A673 (cell line): ENCODE measurements around the gene TMOD2. TPM values are rescaled to one million over a fixed set of nuclear protein-coding genes. Genes with fewer than 3 reads are reported as not detected.

Experiments
- BruUV-seq: library from RNA; stranded (reverse); fragments of 400-500 nt; replicated peaks from 2 replicates; lab custom pipeline; 2021; lab: Mats Ljungman, UMichigan
- CTCF ChIA-PET: fragments of 300-600 bp; sonication (Branson Sonifier 250); formaldehyde crosslinking; loops from one replicate; lab custom pipeline; 2022; ENCODE audit warnings: antibody characterized with exemption; lab: Charles Lee
- POLR2A ChIA-PET: fragments of 300-600 bp; sonication (Branson Sonifier 250); formaldehyde crosslinking; loops from one replicate; lab custom pipeline; 2022; ENCODE audit warnings: antibody characterized with exemption; ENCODE audit not compliant: low non-redundant PET; lab: Charles Lee
- DNase-seq: peaks from one replicate; pipeline ENCODE4 v3.0.0-alpha.2; 2015; ENCODE audit warnings: low spot score
- H3K27ac ChIP-seq: fragments of 200-600 bp; sonication (generic); 2 replicates; pipeline ENCODE4 v1.5.1; 2016; ENCODE audit warnings: mixed run types, low read depth, mild to moderate bottlenecking, mixed read lengths, antibody characterized with exemption, low read length; ENCODE audit not compliant: poor library complexity, severe bottlenecking
- H3K27me3 ChIP-seq: fragments of 200-600 bp; sonication (generic); replicated peaks from 2 replicates; pipeline ENCODE4 v1.6.1; 2017; ENCODE audit warnings: mixed run types, low read depth, mild to moderate bottlenecking, mixed read lengths, antibody characterized with exemption, low read length; ENCODE audit not compliant: insufficient read depth, poor library complexity
- H3K36me3 ChIP-seq: fragments of 200-600 bp; sonication (generic); 2 replicates; pipeline ENCODE4 v1.6.1; 2016; ENCODE audit warnings: mixed run types, mild to moderate bottlenecking, mixed read lengths, antibody characterized with exemption, low read length; ENCODE audit not compliant: insufficient read depth, poor library complexity, severe bottlenecking
- H3K4me1 ChIP-seq: fragments of 200-600 bp; sonication (generic); 2 replicates; pipeline ENCODE4 v1.6.1; 2017; ENCODE audit warnings: mixed run types, mild to moderate bottlenecking, mixed read lengths, antibody characterized with exemption, low read length; ENCODE audit not compliant: insufficient read depth, poor library complexity, severe bottlenecking
- H3K4me3 ChIP-seq: fragments of 200-600 bp; sonication (generic); 2 replicates; pipeline ENCODE4 v1.5.1; 2016; ENCODE audit warnings: low read depth, mixed run types, mild to moderate bottlenecking, mixed read lengths, low read length; ENCODE audit not compliant: poor library complexity, severe bottlenecking
- H3K9me3 ChIP-seq: fragments of 200-600 bp; sonication (generic); 2 replicates; pipeline ENCODE4 v1.6.1; 2016; ENCODE audit warnings: mixed run types, low read depth, mild to moderate bottlenecking, mixed read lengths, antibody characterized with exemption, low read length; ENCODE audit not compliant: poor library complexity, severe bottlenecking
- EZH2 ChIP-seq: fragments of 200-600 bp; sonication (generic); IDR thresholded peaks from 2 replicates; pipeline ENCODE4 v1.6.1; 2017; ENCODE audit warnings: borderline replicate concordance, low read depth, mild to moderate bottlenecking, mixed read lengths, antibody characterized with exemption, low read length; ENCODE audit not compliant: poor library complexity, severe bottlenecking
- intact Hi-C: fragments of 100-400 bp; cut with micrococcal nuclease; formaldehyde crosslinking; loops from one replicate; pipeline ENCODE4 v1.10.0; 2022; ENCODE audit not compliant: unreplicated experiment
- total RNA-seq: library from RNA; stranded (reverse); gene quantifications from 2 replicates; pipeline ENCODE4 v1.2.3, GENCODE V29; 2021
- TF ChIP-seq, protein P1 (sequence below): fragments of 300-800, 200-600 bp; sonication (generic); conservative IDR thresholded peaks from 2 replicates; pipeline ENCODE4 v1.5.1; 2017; ENCODE audit warnings: low read depth, mild to moderate bottlenecking, antibody characterized with exemption, low read length, moderate library complexity, mixed read lengths

TMOD2 gene
- total RNA-seq, 1 experiment from 2014 or later, result 0.67 TPM

DNA sequence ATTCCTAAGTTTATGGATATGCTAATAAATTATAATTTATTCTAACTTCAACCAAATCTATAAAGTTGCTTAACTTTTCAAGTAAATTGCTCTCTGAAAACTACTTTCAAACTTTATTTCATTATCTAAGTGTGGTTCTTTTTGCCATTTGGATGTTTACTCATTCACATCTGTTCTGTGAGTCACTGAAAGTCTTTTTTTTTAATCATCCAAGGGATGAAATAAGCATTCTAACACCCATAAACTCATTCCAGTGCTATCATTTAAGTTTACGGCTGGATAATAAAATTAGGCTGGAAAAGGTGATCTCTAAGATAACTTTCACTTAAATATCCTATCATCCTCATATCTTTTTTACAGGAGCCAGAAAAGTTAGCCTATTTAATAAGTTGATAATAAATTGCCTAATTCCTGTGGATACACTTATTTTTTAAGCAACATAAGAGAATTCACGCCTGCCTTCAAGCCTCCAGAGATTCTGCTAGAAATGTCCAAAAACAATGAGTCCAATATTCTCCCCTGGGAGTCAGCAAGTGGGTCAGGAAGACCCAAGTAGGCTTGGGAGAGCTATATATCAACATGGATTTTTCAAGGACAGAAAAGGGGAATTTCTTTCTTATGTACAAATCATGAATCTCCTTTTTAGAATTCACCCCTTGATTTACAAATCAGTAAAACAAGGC lies 44.3 kb upstream of the TMOD2 start:
- CTCF ChIA-PET, result no interaction called here
- no peak for TF ChIP-seq EZH2
- TF ChIP-seq, protein P1, sequence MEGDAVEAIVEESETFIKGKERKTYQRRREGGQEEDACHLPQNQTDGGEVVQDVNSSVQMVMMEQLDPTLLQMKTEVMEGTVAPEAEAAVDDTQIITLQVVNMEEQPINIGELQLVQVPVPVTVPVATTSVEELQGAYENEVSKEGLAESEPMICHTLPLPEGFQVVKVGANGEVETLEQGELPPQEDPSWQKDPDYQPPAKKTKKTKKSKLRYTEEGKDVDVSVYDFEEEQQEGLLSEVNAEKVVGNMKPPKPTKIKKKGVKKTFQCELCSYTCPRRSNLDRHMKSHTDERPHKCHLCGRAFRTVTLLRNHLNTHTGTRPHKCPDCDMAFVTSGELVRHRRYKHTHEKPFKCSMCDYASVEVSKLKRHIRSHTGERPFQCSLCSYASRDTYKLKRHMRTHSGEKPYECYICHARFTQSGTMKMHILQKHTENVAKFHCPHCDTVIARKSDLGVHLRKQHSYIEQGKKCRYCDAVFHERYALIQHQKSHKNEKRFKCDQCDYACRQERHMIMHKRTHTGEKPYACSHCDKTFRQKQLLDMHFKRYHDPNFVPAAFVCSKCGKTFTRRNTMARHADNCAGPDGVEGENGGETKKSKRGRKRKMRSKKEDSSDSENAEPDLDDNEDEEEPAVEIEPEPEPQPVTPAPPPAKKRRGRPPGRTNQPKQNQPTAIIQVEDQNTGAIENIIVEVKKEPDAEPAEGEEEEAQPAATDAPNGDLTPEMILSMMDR, result no peak

GRCh38 chr15:51708013-51708412 lies 43.4 kb upstream of the TMOD2 start:
- peaks cover 12% of the 10 kb centered on the region for H3K27me3 ChIP-seq
- H3K4me1 ChIP-seq, result no peaks in the 10 kb centered on the region
- no peaks in the 10 kb centered on the region for H3K36me3 ChIP-seq
- POLR2A ChIA-PET, result no interaction called here
- no peak overlapping the region for H3K27ac ChIP-seq
- H3K9me3 ChIP-seq, result no peaks in the 10 kb centered on the region
- CTCF ChIA-PET, result no interaction called here
- intact Hi-C loops, result no loop called here
- BruUV-seq, result no TSS peak
- no peak overlapping the region for H3K4me3 ChIP-seq
- no peak for DNase-seq
- TF ChIP-seq, protein P1, result no peak
- no peak for TF ChIP-seq EZH2

More for the DNA sequence above, 44.3 kb upstream of the TMOD2 start:
- H3K4me3 ChIP-seq, result no peak overlapping the region
- POLR2A ChIA-PET, result interaction anchor here (0.5 kb wide), 1 partner anchor 13 kb away, joined by 3 read pairs; no protein-coding TSS in a partner anchor
- no peak overlapping the region for H3K27ac ChIP-seq
- no peaks in the 10 kb centered on the region for H3K9me3 ChIP-seq
- no peaks in the 10 kb centered on the region for H3K36me3 ChIP-seq
- intact Hi-C loops, result no loop called here
- BruUV-seq, result no TSS peak
- peaks cover 18% of the 10 kb centered on the region for H3K27me3 ChIP-seq
- no peak for DNase-seq
- H3K4me1 ChIP-seq, result no peaks in the 10 kb centered on the region

- CTCF ChIA-PET, result interaction anchor here (0.7 kb wide), 1 partner anchor 556 kb away, joined by 3 read pairs; no protein-coding TSS in a partner anchor
- Histone ChIP-seq H3K4me3 (no peak overlapping the region), H3K27me3 (peaks cover 3% of the 10 kb centered on the region), H3K4me1 (no peaks in the 10 kb centered on the region), H3K27ac (no peak overlapping the region), H3K9me3 (no peaks in the 10 kb centered on the region), H3K36me3 (no peaks in the 10 kb centered on the region)
- TF ChIP-seq, protein P1, result no peak
- TF ChIP-seq EZH2, result no peak
- DNase-seq, result no peak
- POLR2A ChIA-PET, result no interaction called here
- BruUV-seq, result no TSS peak
- intact Hi-C loops, result no loop called here
These were observed 42.4 kb upstream of the TMOD2 start for GRCh38 chr15:51709031-51709430.
